Measurements from ENCODE around the gene SP6.
A peak's percentile ranks its signal among the peaks of the same experiment; 100 is the strongest.

The SP6 gene

DNA sequence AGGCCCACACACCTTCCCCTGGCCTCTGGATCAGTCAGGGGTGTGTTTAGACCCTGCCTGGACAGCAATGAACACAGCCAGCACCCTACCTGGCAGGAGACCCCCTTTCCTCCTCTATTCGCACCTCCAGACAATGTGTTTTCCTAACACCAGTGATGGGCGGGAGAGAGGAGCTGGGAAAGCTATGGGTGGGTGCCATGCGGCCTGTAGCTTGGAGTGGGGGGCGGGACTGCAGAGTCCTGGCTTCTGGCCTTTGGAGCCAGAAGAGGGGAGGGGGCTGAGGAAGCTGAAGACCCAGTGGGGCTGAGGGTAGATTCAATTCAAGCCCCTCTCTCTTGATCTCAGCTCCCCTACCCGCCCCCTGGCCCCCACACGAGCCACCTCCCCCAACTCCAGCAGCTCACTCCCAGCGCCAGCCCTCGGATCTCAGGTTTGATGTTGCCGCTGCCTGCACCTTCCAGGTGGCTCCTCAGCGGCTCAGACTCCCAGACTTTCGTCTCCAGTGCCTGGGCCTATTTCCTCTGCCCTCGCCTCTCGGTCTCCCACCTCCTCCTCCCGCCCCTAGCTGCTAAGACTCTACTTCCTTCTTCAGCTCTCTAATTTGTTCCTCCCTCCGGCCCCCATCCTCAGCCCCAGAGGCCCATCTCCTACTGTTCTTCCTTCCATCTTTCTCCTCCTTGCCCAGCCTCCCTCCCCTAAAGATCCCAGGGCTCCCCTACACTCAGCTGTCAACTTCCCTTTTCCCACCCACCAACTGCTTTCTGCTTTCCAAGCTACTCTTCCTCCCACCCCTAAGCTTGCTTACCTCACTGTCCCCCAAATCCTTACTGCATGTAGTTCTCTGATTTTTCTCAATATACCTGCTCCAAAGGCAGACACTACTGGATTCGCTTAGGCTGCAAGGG lies 6.8 kb upstream of the SP6 start:
- DNase-seq (ENCODE audit: low spot score) (no peak), FAIRE-seq (no peak)

DNA sequence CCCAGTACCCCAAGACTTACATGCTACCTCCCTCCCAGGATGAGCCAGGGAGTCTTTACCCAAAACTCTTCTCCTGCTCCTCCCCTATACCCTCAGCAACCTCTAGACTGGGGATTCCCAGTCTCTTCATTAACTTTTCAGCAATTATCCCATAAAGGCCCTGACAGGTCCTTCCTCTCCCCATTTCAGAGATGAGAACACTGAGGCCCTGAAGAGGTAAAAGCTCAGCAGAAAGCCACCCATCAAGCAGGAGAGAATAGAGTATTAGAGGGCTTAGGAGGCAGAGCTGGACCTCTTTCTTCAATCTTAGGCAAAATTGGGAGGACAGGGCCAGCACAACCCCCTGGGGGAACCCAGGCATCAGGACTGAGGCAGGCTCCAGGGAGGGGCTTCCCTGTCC lies 5.9 kb upstream of the SP6 start:
- FAIRE-seq, result no peak
- no peak for DNase-seq (ENCODE audit: low spot score)

DNA sequence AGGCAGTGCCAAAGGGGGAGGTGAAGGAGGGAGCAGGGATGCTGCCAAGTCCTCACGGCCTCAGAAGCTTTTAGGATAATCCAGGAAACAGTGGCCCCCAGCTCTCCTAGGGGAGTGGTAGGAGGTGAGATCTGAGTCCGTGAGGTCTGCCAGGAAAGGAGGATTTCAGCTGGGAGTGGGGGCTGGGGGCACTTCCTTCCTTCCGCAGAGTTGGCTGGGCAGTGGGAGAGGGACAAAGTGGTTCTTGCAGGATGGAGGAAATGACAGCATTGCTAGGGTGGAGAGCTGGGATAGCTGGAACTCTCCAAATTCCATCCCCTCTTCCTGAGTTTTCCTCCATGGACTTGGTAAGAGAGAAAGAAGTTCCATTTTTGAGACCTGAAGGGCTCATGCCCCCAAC lies 4.8 kb upstream of the SP6 start:
- no peak for FAIRE-seq
- DNase-seq (ENCODE audit: low spot score), result no peak

DNA sequence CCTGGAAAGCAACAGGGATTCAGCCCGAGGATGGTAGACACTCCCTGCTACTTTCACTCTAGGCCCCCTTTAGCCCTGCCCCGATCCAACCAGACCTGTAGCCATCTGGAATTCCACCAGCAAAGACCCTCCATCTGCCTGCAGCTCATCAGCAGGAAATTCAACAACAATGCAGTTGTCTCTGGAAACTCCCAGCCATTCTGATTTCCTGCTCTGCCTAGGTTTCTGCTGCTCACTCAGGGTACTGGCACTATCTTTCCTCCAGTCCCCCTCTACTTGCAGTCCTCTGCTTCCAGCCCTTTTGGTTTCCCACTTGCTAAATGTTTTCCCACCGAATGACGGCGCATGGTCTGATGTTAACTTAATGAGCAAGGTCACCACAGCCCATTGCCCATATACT lies 2.7 kb upstream of the SP6 start:
- DNase-seq (ENCODE audit: low spot score) (no peak), FAIRE-seq (no peak)

DNA sequence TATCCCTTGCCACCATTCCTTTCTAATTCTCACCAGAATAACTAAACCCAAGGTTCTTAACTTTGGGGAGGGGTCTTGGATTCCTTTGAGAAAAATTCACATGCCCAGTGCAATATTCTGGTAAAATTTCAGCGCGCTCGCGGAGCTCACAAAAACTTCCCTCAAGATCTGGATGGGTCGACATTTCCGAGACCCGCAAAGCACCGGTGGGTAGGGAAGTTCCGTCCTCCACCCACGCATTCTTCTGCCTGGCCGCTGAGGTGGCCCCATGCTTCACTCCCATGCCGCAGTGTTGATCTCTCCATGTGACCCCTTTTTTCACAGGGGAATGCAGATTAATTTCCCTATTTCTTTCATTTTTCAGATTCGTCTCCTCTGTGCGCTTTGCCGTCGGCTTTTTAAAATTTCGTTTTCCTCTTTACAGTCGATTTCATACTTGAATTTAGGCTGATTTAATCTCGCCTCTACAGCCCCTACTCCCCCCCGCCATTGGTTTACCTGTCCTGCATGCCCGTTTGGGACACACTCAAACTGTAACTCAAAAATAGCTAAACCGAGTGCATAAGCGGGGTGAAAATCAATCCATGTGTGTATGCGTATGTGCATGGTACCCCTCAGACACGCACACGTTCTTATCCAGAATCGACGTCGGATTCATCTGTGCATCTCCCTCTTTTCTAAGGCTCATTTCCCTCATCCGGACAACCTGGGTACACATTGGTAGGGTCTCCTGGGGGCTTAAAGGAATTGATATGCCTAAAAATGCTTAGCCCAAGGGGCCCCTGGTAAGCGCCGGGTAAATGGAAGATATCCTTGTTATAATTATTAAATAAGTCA lies 1.4 kb upstream of the SP6 start:
- FAIRE-seq (no peak), DNase-seq (ENCODE audit: low spot score) (no peak)

DNA sequence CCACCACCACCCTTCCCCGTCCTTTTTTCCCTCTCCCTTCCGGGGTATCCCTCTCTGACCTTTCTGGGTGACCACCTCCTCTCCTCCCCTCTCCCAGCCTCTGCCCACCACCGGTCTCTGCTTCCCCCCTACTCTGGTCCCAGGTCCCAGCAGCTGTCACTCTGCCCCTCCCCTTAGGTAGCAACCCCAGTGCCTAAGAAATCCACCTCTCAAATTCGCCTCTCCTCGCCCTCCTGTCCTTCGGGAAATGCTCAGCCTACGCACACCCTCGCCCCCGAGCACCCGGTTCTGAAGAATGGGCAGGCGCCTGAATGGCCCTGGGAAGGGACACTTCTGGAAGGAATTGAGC lies 775 bp upstream of the SP6 start:
- DNase-seq (ENCODE audit: low spot score) (no peak), FAIRE-seq (no peak)

DNA sequence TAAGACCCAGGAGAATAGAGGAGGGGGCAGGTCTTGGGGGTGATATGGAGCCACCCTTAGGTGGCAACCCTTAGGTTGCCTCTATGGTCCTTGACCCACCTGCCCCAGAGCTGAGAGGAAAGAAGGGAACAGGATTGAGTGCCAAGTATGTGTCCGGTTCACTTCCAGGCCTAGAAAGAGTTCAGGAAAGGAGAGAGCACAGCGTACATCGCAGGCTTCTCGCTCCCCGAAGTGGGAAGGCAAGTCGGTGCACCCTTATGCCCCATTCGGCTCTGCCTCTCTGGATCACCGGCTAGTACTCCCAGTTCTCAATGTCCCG lies 631 bp downstream of the SP6 start:
- DNase-seq (ENCODE audit: low spot score), result no peak
- no peak for FAIRE-seq

DNA sequence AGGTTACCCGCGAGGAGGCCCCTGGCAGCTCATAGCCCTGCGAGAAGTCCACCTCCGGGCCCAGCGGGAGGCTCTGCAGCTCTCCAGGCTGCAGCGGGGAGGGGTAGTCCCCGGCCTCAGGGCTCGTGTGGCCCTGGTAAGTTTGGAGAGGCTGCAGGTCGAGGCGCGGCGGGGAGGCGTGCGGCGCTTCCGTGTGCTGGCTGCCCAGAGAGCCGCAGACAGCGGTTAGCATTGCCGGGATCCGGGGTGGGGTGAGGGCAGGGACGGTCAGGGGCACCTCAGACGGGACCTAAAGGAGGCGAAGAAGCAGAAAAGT lies 2.8 kb downstream of the SP6 start:
- FAIRE-seq (no peak), DNase-seq (ENCODE audit: low spot score) (no peak)

DNA sequence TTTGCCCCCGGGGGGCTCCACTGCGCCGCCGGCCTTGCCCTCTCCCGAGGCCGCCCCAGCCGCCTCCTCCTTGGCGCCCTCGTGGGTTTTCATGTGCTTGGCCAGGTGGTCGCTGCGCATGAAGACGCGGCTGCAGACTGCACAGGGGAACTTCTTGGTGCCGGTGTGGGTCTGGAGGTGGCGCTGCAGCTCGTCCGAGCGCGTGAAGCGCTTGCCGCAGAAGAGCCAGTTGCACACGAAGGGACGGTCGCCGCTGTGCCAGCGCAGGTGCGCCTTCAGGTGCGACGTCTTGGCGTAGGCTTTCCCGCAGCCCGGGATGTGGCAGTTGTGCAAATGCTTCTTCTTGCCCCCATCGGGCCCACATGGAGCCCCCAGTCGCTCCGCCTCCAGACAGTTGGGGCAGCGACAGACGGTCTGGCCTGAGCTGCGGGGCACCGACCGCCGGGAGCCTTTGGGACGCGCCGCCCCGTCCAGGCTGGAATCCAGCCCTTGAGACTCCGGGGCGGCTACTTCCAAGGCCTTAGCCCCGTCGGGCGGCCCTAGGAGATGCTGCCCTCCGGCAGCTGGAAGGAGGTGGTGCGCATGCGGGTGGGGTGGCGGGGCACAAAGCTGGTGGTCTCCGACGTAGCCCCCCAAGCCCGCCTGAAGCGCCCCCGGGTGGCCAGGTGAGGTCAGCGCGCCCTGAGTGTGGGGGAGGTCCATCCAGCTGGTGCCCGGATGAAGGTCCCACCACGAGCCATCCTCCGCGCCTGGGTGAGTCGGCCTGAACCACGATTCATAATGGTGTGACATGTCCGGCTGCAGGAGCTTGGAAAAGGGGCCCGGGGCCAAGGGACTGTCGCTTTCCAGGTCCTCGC lies 3.4 kb downstream of the SP6 start:
- no peak for FAIRE-seq
- no peak for DNase-seq (ENCODE audit: low spot score)

DNA sequence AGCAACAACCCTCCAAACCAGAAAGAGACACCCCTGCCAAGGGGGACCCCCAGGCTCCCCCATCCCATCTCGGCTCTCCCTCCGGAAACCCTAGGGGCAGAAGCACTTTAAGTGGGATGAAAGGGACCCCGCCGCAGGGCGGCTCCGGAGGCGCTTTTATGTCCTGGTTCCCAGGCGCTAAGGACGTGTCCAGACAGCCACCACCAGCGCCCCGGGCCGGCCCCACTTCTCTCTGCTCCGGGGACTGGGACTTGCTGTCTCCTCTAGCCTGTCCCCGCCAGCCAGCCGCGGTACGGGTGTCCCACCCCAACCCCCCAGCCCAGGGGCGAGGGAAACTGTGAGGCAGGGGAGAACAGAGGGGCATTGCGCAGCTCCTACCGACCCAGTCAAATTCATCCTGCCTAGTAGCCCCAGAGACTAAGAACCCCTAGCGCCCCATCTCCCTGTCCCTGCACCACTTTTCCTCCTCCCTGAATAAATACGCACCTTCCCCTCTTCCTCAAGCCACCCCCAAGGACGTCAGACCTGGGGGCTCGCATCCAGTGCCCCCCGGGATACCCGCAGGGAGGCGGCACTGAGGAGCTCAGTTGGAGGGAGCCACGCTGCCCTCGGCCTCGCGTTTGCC lies 4.1 kb downstream of the SP6 start:
- FAIRE-seq (no peak), DNase-seq (ENCODE audit: low spot score) (no peak)

DNA sequence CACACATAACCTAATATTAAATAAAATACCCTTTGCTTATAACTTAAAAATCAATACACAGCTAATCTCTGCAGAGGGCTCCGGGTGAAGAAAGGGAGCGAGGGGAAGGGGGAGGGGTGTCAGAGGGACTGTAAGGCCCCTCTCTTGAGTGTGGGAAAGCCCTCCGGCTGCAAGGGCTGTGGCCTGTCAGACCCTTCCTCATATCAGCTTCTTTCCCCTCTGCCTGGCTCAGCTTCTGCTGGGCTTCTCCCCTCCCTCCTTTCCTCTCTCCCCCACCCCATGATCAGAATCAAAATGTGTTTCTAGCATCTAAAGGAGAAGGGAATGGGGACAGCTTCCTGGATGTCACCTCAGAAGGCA lies 5.3 kb downstream of the SP6 start:
- FAIRE-seq, result no peak

DNA sequence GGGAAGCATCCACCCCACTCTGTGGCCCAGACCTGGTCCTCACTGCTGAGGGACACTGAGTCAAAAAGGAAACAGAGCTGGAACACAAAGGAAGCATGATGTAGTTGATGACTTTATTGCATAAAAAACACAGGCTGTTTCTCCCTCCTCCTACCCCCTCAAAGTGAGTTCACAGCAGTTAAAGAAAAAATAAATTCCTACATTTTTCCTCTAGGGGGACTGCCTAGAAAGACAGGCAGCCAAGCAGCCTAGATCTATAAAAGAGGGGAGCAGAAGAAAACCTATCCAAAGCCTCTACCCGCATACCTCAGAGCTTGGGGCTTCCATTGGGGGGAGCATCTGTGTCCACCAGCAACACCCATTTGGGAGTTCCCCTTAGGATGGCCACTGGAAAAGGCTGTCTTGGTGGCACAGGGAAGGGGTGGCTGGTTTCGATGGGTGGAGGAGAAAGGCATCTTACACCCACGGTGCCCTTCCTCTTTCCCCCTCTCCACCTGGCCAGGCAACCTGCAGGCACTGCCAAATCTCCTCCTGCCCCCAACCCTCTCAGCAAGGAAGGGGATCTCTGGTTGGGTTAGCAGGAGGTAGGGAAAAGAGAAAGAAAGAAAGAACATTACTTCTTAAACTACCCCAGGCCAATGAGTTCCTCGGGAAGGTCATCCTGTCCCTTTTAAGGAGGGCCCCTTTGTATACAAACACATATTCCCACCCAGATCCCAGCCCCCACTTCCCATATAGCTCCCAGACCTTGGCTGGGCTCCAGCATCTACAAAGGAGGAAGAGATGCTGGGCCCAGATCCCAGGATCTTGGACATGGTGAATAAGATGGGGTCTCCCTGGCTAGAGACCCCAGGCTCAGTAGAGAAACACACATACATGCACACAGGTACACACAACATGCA lies 5.9 kb downstream of the SP6 start:
- FAIRE-seq, result no peak
- peak; percentile 32 for DNase-seq (ENCODE audit: low spot score)

More for the DNA sequence above, 5.3 kb downstream of the SP6 start:
- DNase-seq (ENCODE audit: low spot score), result no peak

DNA sequence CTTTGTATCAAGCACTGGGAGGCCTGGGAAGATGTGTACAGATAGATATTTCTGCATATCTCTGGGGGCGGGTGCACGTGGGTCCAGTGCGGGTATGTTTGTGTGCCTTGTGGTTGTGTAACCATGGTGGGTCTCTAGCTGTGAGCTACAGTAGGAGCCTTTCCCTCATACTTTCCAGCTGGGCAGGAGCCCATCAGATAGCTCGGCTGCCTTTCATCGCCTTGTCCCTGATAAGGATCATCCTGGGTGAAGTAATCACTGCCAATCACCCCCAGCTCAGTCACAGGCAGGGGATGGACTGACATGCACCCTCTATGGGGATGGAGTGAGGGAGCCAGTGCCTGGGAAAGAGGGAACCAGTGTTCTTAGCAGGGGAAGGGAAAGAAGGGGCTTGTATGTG lies 6.7 kb downstream of the SP6 start:
- no peak for DNase-seq (ENCODE audit: low spot score)
- FAIRE-seq, result no peak

DNA sequence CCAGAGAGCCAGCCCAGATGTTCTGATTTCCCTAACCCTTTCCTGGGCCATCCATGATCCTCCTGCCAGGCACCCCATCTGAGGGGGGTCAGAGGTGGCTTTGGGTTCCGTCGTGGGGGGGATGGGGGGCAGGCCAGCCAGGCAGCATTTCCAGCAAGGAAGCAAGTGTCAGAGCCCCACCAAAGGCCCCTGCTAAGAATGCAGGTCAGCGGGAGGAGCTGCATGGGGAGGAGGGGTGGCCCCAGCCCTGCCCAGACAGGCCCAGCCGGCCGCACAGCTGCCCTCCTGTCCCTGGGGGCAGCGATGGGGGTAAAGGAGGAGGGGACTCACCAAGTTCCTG lies 7.6 kb downstream of the SP6 start:
- no peak for DNase-seq (ENCODE audit: low spot score)
- no peak for FAIRE-seq

DNA sequence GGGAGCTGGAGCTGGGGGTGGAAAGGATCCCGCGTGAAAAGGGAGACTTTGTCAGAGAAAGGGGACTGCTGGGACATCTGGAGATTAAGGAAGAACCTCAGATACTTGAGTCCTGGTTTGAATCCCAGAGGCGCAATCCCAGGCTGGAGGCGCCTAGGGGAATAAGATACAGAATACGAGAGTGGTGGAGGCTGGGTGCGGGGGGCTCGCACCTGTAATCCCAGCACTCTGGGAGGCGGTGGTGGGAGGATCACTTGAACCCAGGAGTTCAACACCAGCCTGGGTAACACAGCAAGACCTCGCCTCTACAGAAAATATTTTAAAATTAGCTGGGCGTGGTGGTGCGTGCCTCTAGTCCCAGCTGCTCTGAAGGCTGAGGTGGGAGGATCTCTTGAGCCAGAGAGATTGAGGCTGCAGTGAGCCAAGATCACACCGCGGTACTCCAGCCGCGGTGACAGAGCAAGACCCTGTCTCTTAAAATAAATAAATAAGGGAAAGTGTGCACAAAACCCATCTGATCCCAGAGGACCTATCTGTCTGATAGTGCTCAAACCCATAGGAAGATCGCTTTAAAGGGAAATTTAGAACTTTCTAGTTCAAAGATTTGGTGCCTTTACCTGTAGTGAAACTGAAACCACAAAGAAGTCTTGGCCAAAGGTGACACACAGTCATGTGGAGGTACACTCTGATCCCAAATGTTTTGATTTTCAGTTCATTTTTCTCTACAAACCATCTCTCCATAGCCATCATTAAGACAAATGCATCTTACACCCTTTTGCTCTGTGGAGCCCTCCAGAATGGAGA lies 9.3 kb downstream of the SP6 start:
- DNase-seq (ENCODE audit: low spot score) (no peak), FAIRE-seq (no peak)

DNA sequence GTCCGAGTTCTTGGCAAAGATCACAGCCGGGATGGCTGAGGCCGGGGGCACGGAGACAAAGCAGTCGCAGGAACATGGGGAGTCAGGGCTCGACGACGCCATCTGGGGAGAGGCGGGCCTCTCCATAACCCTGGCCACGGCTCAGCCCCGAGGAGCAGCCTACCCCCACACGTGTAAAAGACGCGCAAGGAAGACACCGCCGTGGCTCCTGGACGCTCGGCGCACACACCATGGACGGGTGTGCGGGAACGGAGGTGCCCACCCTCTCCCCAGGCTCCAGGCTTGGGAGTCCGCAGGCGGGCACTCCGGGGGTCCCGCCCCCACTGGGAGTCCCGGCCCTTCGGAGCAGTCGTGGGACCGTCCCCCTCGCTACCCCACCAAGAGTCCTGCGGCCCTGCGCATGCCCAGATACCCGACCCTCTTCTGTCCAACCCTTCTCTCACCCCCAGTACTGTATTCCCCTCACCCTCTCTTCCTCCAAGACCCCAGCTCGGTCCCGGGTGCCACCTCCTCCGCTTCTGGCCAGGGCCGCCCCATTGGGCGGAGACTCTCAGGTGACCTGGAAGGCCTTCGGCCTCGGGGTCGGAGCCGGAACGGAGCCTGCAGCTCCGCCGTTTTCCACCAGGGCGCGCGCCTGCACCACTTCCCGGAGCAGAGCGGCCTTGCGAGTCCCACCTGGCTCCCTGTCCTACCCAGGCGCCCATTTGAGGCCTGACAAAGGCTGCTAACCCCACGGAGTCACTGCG lies 10.0 kb downstream of the SP6 start, which contains the start of gene SCRN2:
Gene SCRN2, minus strand, starts transcription at position 532 of the 746 bp plus-strand sequence. Its CDS starts 430 bp downstream, at position 102.
- FAIRE-seq (peak; percentile 35), DNase-seq (ENCODE audit: low spot score) (peak; percentile 93)

DNA sequence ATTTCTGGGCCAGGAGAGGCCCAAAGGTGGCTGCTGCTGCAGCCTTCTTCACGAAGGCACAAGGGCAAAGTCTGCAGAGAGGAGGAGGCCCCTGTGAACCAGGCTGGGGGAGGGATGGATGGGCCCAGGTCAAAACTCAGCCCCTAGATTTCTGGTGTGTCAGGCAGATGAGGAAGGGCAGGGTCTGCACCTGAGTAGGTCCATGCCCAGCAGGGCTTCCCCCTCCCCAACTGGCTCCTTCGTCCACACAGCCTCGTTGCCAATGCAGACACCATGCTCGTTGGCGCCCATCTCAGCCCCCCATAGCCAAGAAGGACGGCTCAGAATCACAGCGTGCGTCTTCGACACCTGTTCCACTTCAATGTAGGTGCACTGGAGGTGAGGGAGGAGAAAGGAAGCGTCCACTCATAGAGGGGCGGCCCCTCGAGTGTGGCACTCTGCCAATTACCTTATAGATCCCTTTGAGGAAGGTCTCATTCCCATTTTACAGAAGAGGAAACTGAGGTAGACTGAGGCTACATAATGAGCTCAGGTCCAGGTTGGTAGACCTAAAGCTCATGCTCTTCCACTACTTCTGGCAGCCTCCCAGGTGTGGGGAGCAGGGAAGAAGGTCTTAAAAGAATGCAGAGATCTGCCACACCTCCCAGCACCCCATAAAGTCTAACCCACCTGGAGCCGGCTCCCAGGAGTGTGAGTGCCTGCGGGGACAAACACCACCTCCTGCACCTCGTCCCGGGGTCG lies 10.8 kb downstream of the SP6 start:
- FAIRE-seq (no peak), DNase-seq (ENCODE audit: low spot score) (no peak)

DNA sequence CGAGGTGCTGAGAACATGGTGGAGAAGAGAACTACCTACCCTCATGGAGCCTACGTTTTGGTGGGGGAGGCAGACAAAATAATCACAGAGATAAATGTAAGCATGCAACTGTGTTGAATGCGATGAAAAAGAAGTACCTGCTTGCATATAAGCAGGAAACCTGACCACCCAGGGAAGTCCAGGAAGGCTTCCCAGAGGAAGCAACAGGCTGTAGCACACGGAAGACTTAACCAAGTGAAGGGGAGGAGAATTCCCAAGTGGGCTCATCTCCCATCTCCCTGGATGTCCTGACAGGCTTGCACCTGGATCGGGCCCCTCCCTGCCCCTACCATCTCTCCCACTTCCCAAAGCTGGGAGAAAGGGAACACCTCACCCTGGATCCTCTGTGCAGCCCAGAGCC lies 11.9 kb downstream of the SP6 start:
- DNase-seq (ENCODE audit: low spot score), result no peak
- no peak for FAIRE-seq
